ENCODE measurements around the gene PEX19.
"Not testable (repeated sequence)": the region's sequence is repeated elsewhere in the genome, so short reads cannot be mapped to it uniquely, and the experiment has no call there.

PEX19 gene

GRCh38 chr1:160284782-160285344, at the start of gene PEX19:
Gene PEX19, minus strand, starts transcription at chr1:160285133. Its CDS starts 9 bp downstream, at chr1:160285124.
- DNase-seq = peak; percentile 93

- DNase-seq = no peak
Measured at GRCh38 chr1:160332516-160332915, 47.6 kb upstream of the PEX19 start.

GRCh38 chr1:160330119-160330518, 45.2 kb upstream of the PEX19 start:
- DNase-seq = no peak

- DNase-seq = no peak
Measured at GRCh38 chr1:160328184-160328583, 43.3 kb upstream of the PEX19 start.

- DNase-seq = no peak
Measured at GRCh38 chr1:160326418-160326817, 41.5 kb upstream of the PEX19 start.

- DNase-seq = no peak
Measured at GRCh38 chr1:160325252-160325651, 40.3 kb upstream of the PEX19 start.

GRCh38 chr1:160322831-160323230, 37.9 kb upstream of the PEX19 start:
- DNase-seq = no peak

- DNase-seq = no peak
Measured at GRCh38 chr1:160315359-160315758, 30.4 kb upstream of the PEX19 start.

- DNase-seq = peak; percentile 49
Measured at GRCh38 chr1:160309571-160309970, 24.6 kb upstream of the PEX19 start.

- peak; percentile 50 for DNase-seq
Measured at GRCh38 chr1:160309185-160309557, 24.2 kb upstream of the PEX19 start.

- DNase-seq = no peak
Measured at GRCh38 chr1:160308451-160309184, 23.7 kb upstream of the PEX19 start.

GRCh38 chr1:160307118-160307791, 22.3 kb upstream of the PEX19 start:
- no peak for DNase-seq

- no peak for DNase-seq
Measured at GRCh38 chr1:160300173-160300572, 15.2 kb upstream of the PEX19 start.

- no peak for DNase-seq
Measured at GRCh38 chr1:160296036-160296435, 11.1 kb upstream of the PEX19 start.

GRCh38 chr1:160293020-160293968, 8.4 kb upstream of the PEX19 start:
- no peak for DNase-seq

GRCh38 chr1:160291248-160292220, 6.6 kb upstream of the PEX19 start:
- peak; percentile 41 for DNase-seq

GRCh38 chr1:160287769-160288168, 2.8 kb upstream of the PEX19 start:
- DNase-seq = not testable (repeated sequence)

- no peak for DNase-seq
Measured at GRCh38 chr1:160285506-160285905, 573 bp upstream of the PEX19 start.

- DNase-seq = peak; percentile 83
Measured at GRCh38 chr1:160284220-160284781, 632 bp downstream of the PEX19 start.

- no peak for DNase-seq
Measured at GRCh38 chr1:160282807-160283206, 2.1 kb downstream of the PEX19 start.

- DNase-seq = no peak
Measured at GRCh38 chr1:160277987-160278386, 6.9 kb downstream of the PEX19 start.
